Activated T-cell treated with anti-CD3 and anti-CD28 coated beads, Interleukin-2, amount 50 U/mL, for 48 hours (primary cell): ENCODE data around the gene LAPTM5.

ENCODE experiments used
- DNase-seq, 2 experiments: peaks; one replicate each; pipeline ENCODE4 v3.0.0-alpha.2; 2020

LAPTM5 gene

DNA sequence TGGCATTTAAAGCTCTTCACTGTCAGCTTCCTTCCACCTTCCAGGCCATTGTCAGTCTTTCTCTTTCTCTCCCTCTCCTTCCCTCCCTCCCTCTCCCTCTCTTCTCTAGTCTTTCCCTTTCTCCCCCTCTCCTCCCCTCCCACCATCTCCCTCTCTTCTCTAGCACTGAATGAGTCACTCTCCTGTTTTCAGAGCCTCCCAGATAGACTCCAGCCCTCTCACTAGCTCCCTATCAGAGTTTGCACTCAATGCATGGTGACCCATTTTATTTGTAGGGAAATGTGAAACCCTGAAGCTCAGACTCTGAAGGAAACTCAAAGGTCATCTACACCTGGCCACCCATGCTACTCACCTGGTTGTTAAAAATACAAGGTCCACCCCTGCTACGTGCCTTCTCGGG is 29.8 kb downstream of the LAPTM5 start:
- DNase-seq: no peak

DNA sequence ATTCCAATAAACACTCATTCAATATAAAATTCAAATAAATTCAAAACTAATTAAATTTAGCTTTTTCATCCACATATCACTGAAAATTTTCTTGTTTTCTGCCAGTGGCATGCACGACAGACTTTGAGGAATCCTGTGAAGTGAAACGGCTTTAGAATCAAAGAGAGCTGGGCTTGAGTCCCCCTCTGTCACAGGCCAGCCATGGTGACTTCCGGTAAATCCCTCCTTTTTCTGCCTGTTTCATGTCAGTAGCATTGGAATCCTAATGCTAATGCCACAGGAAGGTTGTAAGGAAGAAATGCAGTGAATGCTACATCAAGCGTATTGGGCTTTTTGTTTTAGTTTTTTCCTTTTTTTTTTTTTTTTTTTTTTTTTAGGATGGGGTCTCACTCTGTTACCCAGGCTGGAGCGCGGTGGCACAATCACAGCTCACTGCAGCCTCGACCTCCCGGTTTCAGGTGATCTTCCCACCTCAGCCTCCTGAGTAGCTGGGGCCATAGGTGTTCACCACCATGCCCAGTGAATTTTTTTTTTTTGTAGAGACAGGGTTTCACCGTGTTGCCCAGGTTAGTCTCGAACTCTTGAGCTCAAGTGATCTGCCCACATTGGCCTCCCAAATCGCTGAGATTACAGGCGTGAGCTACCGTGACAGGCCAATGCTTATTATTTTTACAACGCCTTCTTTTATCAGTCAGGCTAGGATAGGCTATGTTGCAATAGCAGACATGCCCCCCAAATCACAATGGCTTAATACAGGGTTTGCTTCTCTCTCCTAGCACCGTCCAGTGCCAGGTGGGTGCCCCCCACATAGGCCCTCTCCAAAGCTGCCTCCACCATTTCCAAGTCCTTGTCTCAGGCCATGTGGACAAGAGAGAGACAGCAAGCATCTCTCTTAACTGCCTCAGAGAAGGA is 30.5 kb downstream of the LAPTM5 start:
- no peak for DNase-seq

DNA sequence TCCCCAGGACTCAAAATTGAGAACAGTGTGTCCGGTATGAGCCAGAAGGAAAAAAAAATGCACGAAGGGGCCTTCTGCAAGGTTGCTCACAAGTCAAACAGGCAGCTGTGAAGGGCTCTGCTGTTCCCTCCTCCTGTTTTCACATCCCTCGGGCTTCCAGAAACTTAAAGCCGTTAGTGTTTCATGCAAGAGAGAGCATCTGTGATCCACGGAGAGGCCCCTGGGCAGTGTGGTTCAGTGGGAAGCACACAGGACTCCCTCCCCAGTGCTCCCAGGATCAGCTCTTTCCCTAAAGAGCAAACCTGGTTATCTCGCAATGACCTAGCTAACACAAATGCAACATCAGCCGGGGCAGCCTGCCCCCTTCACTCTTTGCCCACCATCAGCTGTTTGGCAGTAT is 31.3 kb downstream of the LAPTM5 start:
- DNase-seq: no peak

DNA sequence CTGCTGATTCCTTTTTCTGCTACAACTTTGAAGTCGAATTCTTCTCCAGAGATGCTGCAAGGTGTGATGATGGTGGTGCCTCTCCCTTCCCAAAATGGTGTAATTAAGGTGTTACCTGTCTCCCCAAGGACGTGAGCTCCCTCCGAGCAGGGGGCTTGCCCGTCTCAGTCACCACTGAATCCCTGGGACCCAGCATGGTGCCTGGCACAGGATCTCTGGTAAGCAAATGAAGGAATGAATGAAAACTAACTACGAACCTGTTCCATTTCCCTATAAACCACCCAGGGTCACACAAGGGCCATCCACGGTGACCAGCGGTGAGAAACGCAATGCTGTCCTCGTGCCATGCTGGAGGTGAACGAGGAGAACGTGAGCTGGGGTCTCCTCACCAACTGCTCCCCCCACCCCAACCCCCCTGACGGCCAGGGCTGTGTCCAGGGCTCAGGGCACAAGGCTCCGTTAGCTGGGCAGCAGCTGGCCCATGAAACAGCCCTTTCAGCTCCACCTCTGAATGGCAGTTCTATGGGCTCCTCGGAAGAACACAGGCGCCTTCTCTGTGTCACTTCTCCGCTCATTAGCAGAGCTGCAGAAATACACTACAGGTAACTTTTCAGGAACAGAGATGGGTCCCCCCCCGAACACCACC is 32.0 kb downstream of the LAPTM5 start:
- no peak for DNase-seq

DNA sequence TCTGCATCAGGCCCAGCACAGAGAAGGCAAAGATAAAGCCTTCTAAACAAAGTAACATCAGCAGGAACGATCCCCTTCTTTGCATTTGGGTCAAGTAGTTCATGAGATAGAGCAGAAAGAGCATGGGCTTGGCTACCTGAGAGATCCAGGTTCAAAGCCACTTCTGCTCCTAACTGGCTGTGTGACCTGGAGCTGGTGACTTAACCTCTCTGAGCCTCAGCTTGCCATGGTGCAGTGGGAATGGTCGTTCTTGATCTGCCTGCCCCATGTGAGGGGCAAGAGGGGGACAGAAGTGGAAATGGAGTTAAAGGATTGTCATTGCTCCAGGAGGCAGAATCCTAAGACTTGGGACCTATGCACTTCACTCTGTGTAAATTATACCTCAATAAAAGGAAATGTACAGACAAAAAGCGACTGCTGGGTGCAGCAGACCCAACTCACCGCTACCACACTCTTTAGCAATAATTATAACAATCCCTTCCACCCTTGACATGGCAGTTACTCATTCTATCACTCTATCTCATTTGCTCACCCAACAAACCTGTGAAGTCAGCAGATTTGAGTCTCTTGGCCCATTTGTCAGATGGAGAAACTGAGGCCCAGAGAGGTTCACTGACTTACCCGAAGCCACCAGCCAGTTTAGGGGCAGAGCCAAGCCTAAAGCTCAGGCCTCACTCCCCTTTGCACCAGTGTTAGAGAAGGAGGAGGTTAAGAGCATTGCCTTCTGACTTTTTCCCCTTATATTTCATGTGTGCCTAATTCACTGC is 32.7 kb downstream of the LAPTM5 start:
- DNase-seq: no peak

DNA sequence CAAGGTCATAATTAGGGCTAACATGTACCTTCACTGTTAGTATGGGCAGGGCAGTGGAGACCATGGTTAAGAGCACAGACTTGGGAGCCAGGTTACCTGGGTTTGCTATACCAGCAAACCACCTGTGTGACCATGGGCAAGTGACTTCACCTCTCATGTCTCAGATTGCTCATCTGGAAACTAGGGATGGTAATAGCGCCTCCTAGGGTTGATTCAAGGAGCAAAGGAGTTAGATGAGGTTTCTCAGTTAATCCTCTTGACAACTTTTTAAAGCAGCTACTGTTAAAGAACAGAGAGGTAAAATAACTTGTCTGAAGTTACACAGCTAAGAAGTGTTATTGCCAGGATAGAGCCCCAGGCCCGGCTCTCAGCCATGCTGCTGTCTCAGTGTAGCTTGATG is 33.4 kb downstream of the LAPTM5 start:
- DNase-seq: no peak

DNA sequence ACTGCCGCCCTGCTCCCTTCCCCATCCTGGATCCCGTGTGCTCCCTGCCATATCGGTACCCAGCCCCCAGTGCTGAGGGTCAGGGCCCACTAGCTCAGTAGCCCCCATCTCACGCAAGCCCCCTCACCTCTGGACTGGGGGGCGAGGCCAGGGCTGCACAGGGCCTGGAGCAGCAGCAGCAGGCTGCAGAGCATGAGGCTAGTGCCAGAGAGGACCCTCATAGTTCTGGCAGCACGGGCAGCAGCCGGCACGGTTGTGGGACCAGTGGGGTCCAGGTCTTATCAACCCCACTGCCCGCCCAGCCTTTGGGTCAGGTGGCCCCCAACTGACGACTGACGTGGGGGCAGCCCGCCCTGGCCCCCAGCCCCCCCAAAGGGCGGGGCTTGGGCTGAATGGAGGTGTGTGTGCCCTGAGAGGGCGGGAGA is 34.2 kb downstream of the LAPTM5 start, which contains the start of gene MATN1:
Gene MATN1, minus strand, starts transcription at position 255 of the 425 bp plus-strand sequence. Its CDS starts 34 bp downstream, at position 221.
- DNase-seq: no peak

DNA sequence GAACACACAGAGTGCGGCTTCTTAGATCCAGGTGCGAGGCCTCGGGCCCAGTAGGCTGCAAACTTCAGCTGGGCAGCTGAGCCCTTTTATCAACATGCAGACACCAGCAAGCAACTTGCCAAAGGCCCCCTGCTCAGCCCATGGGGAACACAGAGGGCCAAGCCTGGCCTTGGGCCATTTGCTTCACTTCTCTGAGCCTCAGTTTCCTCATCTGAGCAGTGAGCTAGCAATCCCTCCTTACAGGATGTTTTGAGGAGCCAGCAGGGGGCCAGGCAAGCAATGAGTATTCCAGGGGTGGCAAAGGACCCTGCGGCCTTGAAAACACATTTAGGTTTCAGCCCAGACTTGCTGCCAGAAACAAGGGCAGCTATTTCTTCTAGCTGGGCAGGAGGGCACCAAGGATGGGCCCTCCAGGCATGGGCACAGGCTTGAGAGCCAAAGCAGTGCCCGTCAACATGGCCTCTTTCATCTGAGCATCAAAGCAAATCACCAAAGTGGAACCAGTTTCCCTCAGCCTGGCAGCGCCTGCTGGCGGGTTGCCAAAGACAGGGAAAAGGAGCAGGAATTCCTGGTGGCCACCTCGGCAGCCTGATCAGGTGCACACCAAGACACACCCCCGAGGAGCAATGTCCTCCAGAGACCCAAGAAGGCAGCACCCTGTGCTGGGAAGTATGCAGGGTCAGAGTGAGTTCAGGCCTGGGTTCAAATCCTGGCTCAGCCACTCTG is 35.6 kb downstream of the LAPTM5 start:
- DNase-seq: no peak

DNA sequence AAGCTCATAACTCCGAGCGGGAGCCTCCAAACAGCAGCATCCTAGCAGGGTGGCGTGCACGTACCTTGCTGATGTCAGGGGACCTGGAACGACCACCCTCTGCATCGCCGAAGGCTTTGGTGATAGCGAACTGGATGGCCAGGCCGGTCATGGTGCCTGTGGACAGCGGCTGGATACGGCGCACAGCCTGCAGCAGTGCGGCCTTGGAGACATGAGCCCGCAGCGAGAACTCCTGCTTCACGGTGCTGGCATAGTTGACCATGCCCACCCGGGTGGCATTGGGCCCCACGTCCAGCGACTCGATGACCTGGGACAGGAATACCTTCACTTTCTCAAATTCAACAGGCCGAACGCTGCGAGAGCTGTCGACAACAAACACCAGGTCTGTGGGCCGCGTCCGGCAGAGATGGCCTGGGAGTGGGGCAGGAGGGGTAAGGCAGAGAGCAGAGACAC is 36.2 kb downstream of the LAPTM5 start:
- DNase-seq: no peak

DNA sequence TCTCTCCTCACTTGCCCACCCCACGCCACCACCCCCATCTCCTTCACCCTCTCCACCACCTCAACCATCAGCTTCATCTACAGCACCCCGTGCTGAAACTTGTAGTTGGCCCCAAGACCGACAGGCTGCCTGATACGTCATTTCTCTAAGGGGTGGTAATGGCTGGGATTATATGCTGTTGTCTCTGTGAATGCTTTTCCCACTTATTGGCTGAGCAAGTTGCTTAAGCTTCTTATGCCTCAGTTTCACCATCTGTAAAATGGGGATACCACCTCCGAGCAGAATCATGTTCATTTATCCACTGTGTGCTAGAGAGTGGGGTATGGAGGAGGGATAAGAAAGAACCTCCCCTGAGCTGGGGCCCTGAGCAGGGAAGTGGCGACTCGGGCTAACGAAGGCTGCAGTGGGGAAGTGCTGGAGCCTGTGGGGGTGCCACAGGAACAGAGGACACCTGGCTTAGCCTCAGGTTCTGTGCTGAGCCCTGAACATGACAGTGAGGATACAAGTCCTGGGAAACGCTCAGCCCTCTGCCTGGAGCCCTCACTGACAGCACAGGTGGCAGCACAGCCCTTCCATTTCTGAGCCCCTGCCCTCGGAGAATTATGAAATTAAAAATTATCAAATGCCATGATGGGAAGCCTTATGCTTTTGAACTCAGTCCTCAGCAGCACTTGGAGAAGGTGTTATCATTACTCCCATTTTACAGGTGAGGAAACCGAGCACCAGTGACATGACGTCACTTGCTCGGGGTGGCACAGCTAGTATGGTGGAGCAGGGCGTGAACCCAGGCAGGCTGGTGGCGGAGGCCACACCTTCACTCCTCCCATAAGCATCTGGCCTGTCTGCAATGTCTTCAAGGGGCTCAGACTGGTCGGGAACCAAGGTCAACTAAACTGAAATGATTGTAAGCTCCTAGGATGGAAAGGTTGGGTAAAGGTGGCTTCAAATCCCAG is 37.0 kb downstream of the LAPTM5 start:
- DNase-seq: no peak

DNA sequence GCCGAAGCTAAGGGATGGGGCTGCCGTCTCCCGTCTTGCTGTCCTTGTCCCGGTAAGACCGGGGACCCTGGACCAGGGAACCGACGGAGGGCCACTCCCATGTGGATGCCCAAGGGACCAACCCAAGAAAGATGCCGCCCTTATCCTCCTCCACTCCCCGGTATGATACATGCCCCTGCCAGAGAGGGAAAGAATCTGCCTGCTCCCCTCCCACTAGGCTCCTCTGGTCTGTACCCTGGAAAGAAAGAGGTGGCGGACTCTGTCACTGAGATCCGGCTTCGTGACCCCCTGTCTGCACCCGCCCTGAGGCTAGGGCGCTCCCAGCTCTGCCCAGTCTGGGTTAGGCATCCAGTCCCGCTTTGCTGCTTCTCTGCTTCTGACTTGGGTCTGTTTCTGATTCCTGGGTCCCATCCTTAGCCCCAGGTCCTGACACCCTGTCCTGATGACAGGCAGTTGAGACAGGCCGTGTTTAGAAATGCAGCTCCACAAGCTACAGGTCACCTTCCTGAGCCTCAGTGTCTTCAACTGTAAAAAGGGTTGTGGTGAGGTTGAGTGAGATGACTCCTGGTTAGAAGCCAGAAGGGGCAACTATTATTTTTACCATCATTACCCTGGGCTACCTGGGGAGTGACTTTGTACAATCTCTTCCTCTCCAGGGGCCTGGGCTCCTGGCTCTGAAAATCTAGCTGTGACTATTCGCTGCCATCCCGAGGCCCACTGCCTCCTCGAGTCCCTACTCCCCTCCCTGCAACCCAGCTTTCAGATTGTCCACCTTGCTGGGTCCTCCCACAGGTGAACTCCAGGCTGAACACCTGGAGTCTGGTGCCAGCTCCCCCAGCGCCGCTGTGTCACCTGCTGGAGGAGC is 37.9 kb downstream of the LAPTM5 start:
- DNase-seq: no peak

DNA sequence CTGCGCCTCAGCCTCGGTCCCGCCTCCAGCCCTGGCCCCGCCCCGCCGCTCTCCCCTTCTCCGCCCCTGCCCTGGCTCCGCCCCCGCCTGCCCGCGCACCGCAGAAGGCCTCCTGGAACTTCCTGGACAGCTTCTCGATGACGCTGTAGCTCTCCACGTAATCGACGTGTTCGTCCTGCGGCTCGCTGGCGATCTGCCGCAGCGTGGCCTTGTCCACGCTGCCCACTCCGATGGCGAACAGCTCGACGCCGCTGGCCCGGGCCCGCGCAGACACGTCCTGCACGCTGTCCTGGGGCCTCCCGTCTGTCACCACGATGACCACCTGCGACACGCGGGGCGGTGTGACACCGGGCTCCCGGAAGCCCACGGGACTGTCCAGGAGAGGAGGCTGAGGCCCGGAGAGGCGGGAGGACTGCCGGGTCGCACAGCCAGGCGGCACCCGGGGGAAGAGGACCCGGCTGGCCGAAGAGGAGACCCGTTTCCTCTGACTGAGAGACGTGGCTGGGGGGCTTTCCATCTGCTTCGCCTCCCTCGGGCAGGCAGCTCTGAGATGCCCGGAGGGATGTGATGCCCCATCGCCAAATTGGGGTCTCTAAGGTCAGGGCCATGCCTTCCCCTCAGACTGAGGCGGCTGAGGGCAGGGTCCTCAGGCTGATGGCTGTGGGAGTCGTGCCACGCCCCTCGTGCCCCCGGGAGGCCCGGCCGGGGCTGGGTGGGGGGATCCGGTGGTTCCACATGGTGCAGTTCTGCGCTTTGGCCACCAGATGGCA is 38.8 kb downstream of the LAPTM5 start:
- DNase-seq: peak; percentile 94

DNA sequence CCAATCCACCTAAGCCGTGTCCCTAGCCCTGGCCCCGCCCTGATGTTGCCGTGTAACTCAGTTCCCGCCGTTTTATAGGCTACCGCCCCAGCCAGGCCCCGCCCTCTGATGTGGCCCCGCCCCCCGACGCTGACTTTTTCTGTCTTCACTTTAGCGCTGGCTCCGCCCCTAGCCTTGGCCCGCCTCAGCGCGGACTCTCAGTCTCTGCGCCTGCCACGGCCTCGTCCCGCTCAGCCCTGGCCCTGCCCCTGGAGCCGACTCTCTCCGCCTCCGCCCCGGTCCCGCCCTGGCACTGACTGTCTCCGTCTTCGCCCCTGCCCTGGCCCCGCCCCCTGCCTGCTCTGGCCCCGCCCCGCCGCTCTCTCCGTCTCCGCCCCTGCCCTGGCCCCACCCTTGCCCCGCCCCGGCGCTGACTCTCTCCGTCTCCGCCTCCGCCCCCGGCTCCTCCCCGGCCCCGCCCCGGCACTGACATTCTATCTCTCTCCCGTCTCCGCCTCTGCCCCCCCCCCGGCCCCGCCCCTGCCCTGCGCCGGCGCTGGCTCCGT is 39.4 kb downstream of the LAPTM5 start:
- DNase-seq: peak; percentile 100

DNA sequence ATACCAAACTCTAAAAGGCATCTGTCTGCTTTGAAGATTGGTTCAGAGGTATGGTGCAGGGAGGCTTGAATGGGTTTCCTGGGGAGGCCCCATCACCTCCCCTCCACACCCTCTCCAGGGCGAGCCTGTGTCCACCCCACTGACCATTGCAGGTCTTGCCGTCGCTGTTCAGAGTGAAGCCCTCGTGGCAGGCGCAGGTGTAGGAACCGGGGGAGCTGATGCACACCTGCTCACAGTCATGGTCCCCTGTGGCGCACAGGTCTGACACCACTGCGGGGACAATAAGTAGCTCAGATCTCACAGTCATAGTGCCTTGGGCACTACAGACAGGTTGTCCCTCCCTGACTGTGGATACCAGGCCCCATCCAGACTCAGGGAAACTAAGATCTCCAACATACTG is 40.9 kb downstream of the LAPTM5 start:
- DNase-seq: no peak

DNA sequence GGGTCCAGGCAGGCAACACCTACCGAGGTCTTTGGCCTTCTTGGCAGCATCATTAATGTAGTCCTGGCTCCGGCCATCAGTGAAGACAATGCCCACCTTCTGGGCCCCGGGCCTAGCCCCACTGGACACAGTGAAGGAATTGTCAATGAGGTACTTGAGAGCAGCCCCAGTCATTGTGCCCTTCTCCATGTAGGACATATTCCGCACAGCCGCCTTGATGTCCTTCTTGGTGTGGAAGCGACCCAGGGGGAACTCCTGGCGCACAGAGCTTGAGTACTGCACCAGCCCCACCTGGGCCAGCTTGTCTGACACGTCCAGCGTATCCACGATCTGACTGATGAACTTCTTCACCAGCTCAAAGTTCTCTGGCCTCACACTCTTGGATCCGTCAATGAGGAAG is 41.7 kb downstream of the LAPTM5 start:
- no peak for DNase-seq

DNA sequence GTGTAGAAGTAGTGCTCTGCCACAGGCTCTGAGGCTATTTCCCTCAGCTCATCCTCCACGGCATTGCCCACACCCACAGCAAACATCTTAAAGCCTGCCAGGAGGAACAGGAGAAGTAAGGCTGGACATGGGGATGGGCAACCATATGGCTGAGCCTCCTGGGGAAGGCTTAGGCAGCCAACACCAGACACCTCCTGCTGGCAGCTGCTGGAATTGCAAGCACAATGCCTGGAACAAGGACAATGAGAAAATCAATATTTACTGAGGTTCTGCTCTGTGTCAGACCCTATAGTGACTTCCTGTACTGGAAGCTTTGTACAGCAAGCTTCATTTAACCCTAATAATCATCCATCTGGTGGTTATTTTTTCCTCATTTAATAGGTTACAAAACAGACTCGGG is 42.4 kb downstream of the LAPTM5 start:
- peak; percentile 53 to 62 for DNase-seq

DNA sequence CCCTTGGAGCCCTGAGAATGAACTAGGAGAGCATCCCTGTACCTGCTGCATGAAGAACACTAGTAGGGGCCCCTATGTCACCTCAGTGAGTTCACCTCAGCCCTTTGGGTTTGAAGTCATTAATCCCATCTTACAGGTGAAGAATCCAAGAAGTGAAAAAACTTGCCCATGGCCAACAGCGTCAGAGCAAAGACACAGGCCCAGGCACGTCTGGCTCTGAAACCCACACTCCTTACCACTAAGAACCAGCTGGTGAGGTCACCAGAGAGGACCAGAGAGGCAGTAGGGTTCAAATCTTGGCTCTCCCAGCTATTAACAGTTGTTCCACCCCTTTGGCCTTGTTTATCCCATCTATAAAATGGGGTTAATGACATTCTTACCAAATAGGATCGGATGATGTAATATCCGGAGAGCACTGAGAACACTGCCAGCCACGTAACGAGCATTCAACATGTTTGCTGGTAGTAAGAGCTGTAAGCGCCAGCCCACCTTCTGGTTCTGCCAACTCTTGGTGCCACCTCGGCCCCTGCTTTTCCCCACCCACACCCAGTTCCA is 43.0 kb downstream of the LAPTM5 start:
- DNase-seq: no peak

DNA sequence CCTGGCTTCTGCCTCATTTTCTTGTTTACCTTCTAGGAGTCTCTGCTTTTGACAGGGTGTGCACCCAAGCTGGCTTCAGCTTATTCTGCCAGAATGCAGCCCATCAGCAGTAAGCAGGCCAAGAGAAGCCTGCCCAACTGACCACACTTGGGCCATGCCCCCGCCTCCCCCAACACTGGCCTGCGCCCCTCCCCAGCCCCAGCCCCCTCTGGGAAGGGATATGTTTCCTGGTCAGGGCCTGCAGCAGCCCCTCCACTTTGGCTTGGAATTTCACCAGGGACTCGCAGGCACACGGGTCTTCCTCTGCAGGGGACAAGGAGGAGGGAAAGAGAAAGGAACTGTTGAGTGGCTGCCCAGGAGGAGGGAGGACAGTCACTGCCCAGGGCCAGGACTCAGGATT is 43.5 kb downstream of the LAPTM5 start:
- no peak for DNase-seq

DNA sequence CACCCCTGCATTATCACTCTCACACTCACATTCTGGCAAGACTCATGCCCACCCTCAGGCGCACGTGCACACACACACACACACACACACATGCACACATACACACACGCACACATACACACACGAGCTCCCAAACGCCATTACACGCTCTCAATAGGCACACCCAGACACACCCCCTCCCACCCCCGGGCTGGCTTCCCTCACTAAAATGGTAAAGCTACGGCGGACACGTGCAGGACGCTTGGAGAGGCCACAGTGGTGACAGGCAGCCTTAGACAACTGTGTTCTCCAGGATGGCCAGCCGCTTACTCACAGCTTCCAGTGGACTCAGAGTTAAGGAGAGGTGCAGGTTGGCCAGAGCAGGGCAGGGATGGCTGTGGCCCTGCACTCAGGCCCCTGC is 44.3 kb downstream of the LAPTM5 start:
- no peak for DNase-seq
